Stimulated activated CD8-positive, alpha-beta memory T cell treated with anti-CD3 and anti-CD28 coated beads, Interleukin-2, amount 100 ng/mL, for 48 hours (primary cell): ENCODE results near the gene FCER2.

Source experiments
- DNase-seq, 2 donors: peaks; one replicate each; pipeline ENCODE4 v3.0.0-alpha.2; 2020; ENCODE audit warnings: low read depth in 2 of 2

The FCER2 gene

DNA sequence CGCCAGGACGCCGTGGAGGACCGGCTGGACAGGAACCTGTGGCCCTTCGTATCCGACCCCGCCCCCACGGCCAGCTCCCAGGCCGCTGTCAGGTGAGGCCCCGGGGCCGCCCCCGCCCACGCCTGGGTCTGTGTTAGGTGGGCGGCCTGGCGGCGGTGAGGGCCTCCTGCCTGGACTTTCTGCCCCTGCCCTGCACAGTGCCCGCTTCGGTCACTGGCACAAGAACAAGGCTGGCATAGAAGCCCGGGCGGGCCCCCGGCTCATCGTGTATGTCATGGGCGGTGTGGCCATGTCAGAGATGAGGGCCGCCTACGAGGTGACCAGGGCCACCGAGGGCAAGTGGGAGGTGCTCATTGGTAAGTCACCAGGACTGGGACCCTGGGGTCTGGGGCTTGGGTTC lies 54.8 kb downstream of the FCER2 start:
- no peak for DNase-seq

- no peak for DNase-seq
These were observed 55.6 kb downstream of the FCER2 start for GRCh38 chr19:7646426-7646700.

GRCh38 chr19:7645656-7646425 lies 56.1 kb downstream of the FCER2 start:
- DNase-seq, result no peak

DNA sequence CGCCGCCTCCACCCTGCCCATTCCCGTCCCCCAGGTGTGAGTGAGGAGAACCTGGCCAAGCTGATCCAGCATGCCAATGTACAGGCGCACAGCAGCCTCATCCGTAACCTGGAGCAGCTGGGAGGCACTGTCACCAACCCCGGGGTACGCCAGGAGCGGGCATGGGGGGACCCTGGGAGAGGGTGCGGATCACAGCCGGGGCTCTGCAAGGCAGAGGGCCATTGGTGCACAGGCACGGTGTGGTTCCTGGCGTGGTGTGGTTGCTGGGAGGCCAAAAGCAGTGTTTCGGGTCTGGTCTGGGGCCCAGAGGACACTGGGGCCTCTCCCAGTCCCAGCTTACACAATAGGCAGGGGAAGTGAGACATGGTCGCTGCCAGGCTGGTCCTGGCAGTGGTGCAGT lies 56.8 kb downstream of the FCER2 start:
- no peak for DNase-seq

- no peak for DNase-seq
These were observed 57.4 kb downstream of the FCER2 start for GRCh38 chr19:7644550-7644877.

GRCh38 chr19:7643629-7644549 lies 58.0 kb downstream of the FCER2 start:
- peak in 1 of 2 donors; percentile 23 for DNase-seq

DNA sequence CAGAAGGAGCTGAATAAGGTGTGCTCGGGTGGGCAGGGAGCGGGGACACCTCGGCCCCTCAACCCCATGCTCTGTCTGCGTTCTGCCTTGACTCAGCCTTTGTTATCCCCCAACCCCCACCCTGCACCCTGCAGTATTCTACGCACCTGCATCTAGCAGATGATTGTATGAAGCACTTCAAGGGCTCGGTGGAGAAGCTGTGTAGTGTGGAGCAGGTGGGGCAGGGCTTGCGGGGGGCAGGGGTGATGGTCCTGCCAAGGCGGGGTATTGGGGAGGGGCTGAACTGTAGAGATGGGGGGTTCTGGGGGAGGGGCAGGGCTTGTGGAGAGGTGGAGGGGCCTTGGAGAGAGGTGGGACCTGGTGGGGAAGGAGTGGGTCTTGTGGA lies 58.9 kb downstream of the FCER2 start:
- DNase-seq, result no peak

DNA sequence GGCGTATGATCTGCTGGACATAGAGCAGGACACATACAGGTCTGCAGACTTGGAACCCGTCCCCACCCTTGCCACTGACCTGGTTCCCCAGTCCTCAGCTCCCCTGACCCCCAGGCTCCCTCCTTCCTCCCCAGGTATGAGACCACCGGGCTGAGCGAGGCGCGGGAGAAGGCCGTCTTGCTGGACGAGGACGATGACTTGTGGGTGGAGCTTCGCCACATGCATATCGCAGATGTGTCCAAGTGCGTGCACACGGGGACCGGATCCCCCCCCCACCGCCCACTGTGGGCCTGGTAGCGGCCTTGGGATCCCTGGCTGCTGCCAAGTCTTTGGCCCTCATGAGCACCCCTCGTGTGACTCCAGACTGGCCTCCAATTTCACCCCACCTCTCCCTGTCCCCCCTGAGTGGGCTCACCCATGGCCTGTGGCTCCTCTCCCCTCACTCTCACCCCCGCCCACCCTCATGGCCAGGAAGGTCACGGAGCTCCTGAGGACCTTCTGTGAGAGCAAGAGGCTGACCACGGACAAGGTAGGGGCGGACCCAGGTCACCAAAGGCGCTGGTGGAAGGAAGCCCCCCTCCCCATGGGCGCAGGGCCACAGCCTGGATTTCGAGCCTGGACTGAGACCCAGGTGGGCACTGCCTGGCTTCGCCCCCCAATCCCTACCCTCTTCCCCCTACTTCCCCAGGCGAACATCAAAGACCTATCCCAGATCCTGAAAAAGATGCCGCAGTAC lies 59.5 kb downstream of the FCER2 start:
- no peak for DNase-seq

DNA sequence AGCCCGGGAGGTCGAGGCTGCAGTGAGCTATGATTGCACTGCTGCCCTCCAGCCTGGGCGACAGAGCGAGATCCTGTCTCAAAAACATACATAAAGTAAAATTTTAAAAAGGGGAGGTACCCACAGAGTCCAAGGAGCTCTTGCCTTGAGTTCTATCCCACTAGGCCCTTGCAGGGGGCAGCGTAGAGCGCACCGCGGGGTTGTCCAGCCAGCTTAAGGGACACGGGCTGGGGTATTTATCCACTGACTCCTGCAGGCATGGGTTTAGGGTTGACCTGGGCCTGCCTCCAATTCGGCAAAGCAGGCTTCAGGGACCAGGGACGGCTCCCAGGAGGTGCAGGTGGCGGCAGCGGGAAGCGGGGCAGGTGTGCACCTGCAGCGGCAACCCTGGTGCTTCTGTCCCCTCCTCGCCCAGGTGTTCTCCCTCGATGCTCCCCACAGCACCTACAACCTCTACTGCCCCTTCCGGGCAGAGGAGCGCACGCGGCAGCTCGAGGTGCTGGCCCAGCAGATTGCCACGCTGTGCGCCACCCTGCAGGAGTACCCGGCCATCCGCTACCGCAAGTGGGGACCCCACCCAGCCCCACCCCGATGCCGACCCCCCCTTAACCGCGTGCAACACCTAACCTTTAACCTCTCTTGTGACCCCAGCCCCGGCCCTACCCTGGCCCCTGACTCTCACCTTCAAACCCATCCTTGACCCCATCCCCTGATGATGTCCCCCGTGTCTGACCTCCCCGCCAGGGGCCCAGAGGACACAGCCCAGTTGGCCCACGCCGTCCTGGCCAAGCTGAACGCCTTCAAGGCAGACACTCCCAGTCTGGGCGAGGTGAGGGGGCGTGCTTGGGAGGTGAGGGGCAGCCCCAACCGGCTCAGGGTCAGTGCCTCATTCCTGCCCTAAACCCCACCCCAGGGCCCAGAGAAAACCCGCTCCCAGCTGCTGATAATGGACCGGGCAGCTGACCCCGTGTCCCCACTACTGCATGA lies 60.3 kb downstream of the FCER2 start:
- DNase-seq, result no peak

DNA sequence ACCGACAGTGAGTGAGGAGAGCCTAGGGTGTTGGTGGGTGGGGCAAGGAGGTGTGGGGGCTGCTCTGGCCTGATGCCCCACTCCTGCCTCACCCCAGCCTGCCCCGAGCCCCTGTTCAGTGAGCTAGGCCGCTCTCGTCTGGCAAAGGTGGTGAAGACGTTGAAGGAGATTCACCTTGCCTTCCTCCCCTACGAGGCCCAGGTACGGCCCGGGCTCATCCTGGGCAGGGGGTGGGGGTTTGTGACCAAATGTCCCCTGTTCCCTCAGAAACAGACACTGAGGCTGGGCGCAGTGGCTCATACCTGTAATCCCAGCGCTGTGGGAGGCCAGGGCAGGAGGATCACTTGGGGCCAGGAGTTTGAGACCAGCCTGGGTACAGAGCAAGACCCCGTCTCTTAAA lies 61.1 kb downstream of the FCER2 start:
- DNase-seq, result no peak

DNA sequence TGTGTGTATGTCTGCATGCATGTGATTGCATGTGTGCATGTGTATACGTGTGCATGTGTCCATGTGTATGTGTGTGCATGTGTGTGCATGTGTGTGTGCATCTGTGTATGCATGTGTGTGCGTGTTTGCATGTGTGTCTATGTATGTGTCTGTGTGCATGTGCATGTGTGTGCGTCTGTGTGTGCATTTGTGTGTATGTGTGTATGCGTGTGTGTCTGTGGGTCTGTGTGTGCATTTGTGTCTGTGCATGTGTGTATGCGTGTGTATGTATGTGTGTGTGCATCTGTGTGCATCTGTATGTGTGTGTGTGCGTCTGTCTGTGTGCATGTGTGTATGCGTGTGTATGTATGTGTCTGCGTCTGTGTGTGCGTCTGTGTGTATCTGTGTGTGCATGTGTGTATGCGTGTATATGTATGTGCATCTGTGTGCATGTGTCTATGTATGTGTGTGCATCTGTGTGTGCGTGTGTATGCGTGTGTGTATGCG lies 62.0 kb downstream of the FCER2 start:
- no peak for DNase-seq

- no peak for DNase-seq
These were observed 63.0 kb downstream of the FCER2 start for GRCh38 chr19:7638802-7639465.
